ENCODE data around the gene DUSP28.
"Not testable (repeated sequence)": the region's sequence is repeated elsewhere in the genome, so short reads cannot be mapped to it uniquely, and the experiment has no call there.

The DUSP28 gene

DNA sequence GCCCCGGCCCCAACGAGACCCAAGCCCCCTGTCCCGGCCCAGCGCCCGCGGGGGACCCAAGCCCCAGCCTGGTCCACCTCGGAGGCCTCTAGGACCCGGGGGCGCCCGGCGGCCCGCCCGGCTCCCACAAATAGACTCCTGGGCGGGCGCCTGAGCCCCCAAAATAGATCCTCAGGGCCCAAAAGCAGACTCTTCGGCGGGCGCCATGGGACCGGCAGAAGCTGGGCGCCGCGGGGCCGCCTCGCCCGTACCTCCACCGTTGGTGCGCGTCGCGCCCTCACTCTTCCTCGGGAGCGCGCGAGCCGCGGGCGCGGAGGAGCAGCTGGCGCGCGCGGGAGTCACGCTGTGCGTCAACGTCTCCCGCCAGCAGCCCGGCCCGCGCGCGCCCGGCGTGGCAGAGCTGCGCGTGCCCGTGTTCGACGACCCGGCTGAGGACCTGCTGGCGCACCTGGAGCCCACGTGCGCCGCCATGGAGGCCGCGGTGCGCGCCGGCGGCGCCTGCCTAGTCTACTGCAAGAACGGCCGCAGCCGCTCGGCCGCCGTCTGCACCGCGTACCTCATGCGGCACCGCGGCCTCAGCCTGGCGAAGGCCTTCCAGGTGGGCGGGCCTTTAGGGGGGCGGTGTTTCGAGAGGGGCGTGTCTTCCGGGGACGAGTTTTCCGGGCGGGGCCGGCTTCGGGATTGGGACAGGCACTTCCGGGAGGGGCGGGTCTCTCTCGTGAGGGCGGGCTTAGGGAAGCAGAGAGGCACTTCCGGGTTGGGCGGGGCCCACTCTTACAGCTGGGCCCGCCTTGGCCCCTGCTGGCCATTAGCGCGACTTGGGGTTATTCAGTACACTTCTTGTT is 545 bp downstream of the DUSP28 start:
- peak; percentile 96 for DNase-seq (ENCODE audit: low read depth)

DNA sequence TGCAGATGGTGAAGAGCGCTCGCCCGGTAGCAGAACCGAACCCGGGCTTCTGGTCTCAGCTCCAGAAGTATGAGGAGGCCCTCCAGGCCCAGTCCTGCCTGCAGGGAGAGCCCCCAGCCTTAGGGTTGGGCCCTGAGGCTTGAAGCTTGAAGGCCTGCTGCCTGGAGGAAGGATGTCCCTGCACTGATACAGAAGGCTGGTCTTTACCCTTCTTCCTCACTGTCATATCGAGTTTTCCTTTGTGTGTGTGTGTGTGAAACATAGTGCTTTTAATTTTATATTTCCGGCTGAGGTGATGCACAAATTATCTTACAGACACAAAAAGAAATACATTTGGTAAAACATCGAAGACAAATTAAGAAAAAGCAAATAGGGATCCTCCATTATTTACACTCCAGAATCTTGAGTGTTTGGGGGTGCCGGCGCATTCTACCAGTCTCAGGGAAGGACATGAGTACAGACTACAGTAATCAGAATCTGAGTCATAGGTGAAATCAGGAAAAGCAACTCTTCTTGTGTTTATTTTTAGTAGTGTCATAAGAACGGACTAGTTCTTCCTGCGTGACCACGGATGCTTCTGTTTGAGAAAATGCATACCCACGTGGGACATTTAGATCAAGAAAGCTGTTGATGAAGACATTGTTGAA is 1.3 kb downstream of the DUSP28 start:
- peak; percentile 43 for DNase-seq (ENCODE audit: low read depth)

DNA sequence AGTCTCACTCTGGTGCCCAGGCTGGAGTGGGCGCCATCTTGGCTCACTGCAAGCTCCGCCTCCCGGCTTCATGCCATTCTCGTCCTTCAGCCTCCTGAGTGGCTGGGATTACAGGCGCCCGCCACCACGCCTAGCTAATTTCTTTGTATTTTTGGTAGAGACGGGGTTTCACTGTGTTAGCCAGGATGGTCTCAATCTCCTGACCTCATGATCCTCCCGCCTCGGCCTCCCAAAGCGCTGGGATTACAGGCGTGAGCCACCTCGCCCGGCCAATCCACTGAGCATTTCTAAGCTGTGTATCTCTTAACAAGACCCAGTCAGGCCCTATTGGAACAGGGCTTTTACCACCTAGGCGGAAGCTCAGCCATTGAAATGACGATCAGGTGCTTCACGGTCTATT is 3.1 kb downstream of the DUSP28 start:
- not testable (repeated sequence) for DNase-seq (ENCODE audit: low read depth)

- DNase-seq (ENCODE audit: low read depth), result no peak
Observed at GRCh38 chr2:240563951-240564560, 3.9 kb downstream of the DUSP28 start.

GRCh38 chr2:240564561-240565332 is 4.6 kb downstream of the DUSP28 start:
- DNase-seq (ENCODE audit: low read depth), result no peak

DNA sequence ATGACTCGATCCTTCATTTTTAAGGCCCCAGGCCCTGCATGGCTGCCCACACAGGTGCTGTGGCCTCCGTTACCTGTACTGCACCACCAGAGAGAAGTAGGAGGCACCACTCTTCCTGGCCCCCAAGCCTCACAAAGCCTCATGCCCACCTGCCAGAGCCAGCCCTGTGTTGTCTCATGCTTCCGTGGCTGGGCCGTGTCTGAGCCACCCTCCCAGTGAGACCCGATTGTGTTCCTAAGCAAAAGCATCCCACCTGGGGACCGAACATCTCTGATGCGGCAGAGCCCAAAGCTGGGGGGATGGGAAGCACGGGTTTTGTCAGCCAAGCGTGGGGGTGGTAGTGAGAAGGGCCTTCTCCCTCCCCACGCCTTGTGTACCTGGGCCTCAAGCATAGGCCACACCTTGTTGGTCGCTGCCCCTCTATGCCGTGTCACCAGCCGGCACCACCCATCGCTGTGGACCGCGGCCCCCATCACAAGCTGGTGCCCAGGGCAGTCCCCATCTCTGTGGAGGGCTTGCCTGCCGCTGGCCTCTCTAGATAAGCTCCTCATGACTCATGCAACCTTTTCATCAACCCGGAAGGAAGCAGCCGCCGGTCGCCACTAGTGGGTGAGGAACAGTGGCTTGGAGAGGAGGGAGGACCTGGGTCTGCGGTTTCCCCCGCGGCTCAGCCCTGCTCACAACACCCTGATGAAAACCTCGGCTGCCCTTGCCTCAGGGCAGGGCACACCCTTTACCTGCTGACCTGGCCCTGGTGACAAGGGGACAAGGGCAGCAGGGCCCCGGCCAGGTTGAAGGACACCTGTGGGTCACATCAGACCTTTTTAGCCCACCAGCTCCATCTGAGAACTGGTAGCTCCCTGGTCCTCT is 5.4 kb downstream of the DUSP28 start:
- DNase-seq (ENCODE audit: low read depth), result no peak

- no peak for DNase-seq (ENCODE audit: low read depth)
Observed at GRCh38 chr2:240566203-240567136, 6.3 kb downstream of the DUSP28 start.

GRCh38 chr2:240567137-240567871 is 7.1 kb downstream of the DUSP28 start:
- DNase-seq (ENCODE audit: low read depth), result no peak

- DNase-seq (ENCODE audit: low read depth), result no peak
Observed at GRCh38 chr2:240567872-240568677, 7.9 kb downstream of the DUSP28 start, which contains the start of gene RNPEPL1. Gene RNPEPL1, plus strand, starts transcription at chr2:240568484. Its CDS starts 103 bp downstream, at chr2:240568587.

GRCh38 chr2:240568678-240569522 is 8.7 kb downstream of the DUSP28 start:
- DNase-seq (ENCODE audit: low read depth), result no peak

GRCh38 chr2:240569523-240569997 is 9.4 kb downstream of the DUSP28 start:
- no peak for DNase-seq (ENCODE audit: low read depth)

- DNase-seq (ENCODE audit: low read depth), result no peak
Observed at GRCh38 chr2:240569998-240570530, 9.9 kb downstream of the DUSP28 start.

DNA sequence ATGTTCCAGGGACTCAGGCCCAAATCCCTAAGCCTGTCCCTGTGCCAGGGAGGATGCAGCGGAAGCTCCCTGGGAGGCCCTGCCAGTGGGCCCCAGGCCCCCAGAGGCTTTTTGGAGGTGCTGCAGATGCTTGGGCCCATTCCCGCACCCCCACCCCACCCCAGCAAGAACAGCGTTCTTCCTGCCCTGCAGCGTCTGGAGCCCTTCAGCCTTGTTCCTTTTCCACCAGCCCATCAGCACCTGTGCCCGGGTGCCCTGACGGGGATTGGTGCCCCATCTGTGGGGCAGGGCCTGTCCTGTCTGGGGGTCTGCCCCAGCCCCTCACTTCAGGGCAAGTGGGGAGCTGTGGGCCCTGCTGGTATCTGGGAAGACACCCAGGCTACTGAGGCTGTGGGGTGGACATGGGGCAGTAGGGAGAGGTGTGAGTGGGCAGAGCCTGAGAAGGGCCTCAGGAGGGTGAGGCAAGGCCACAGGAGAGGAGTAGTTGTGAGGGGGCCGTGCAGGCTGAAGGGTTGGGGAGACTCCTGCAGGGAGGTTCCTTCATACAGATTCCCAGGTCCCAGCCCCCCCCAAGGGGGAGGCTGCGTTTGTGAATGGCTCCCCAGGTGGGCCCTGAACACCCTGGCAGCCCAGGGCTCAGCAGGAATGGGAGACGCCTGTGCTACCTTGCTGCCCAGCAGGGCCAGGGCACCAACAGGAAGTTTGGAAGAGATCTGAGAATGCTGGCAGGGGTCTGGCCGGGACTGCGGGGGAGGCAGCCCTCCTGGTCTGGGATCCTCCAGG is 10.6 kb downstream of the DUSP28 start:
- no peak for DNase-seq (ENCODE audit: low read depth)

DNA sequence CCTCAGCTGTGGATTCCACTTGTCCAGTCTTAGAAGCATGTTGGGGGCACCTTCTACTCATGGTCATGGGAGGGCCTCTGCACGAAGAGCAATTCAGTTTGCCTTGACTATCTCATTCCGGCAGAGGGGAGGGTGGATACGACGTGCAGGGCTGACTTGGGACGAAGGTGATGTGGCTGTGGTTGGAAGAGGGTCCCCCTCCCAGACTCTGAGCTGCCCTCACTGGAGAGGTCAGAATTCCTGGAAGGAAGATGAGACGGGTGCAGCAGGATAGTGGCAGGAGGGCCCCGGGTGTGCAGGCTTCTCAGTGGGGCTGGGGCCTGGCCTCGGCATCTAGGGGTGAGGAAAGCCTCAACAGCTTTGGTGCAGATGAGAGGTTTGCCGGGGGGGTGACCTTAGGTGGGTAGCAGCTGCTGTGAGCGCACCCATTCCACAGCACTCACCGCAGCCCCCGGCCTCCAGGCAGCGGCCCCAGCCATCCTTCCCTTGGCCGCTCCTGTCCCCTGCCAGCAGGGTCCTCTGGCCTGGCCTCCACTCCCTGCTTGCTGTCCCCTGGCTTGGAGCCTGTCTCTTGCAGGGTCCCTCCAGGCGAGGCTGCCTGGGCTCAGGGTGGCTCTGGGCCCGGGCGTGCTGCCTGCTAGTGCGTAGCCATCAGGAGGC is 11.3 kb downstream of the DUSP28 start:
- DNase-seq (ENCODE audit: low read depth), result no peak

GRCh38 chr2:240572141-240573031 is 12.2 kb downstream of the DUSP28 start:
- no peak for DNase-seq (ENCODE audit: low read depth)
